ENCODE measurements around the gene SCARB2. TPM values are rescaled to one million over a fixed set of nuclear protein-coding genes. Genes with fewer than 3 reads are reported as not detected.

The SCARB2 gene
- total RNA-seq (100 to 1,000 TPM; 119 to 160 (median 141) TPM), polyA plus RNA-seq (10 to 100 TPM; 29.4 to 73.1 (median 38.6) TPM)

GRCh38 chr4:76213415-76214176 is at the start of gene SCARB2:
Gene SCARB2, minus strand, starts transcription at chr4:76213824. Its CDS starts 281 bp downstream, at chr4:76213543.
- H3K4me1 ChIP-seq = peaks cover 0 to 57% (median 51%) of the 10 kb centered on the region in 4 donors

GRCh38 chr4:76260571-76260970 is 46.9 kb upstream of the SCARB2 start:
- no peak for DNase-seq
- 57 to 72% methylated on average over 1 of the region's 1 CpG for WGBS, 2 donors
- H3K9me3 ChIP-seq = no peaks in the 10 kb centered on the region
- TF ChIP-seq POLR2A (IDR thresholded peaks at IDR 0.05) (no peak), CTCF (IDR thresholded peaks at IDR 0.05) (no peak), POLR2AphosphoS5 (IDR thresholded peaks at IDR 0.05) (no peak), EP300 (IDR thresholded peaks at IDR 0.05) (no peak)
- no peaks in the 10 kb centered on the region for H3K27me3 ChIP-seq
- H3K36me3 ChIP-seq = peaks cover 0 to 17% (median 0%) of the 10 kb centered on the region in 4 donors
- H3K4me1 ChIP-seq = no peaks in the 10 kb centered on the region
- no peak overlapping the region for H3K4me3 ChIP-seq
- intact Hi-C loops (cut with DNase I) = no loop called here
- no peak overlapping the region for H3K27ac ChIP-seq

More at GRCh38 chr4:76213415-76214176, at the start of gene SCARB2:
- H3K27ac ChIP-seq = peak within 1 kb of the TSS; percentile 93 to 99 (median 96)
- intact Hi-C loops (cut with DNase I) = loop anchor here (1.0 to 10.0 kb wide), 6 partner anchors 15 to 861 kb away; partner anchors contain the start of genes CCNI, FAM47E and STBD1
- no peak for TF ChIP-seq CTCF (IDR thresholded peaks at IDR 0.05)
- no peak for TF ChIP-seq EP300 (IDR thresholded peaks at IDR 0.05)
- TF ChIP-seq POLR2AphosphoS5 (IDR thresholded peaks at IDR 0.05) = peak; percentile 85 to 91 (median 90)
- TF ChIP-seq POLR2A (IDR thresholded peaks at IDR 0.05) = peak; percentile 24 to 58
- H3K27me3 ChIP-seq = no peaks in the 10 kb centered on the region
- peak within 1 kb of the TSS; percentile 61 to 79 (median 73) for H3K4me3 ChIP-seq
- peak; percentile 95 for DNase-seq
- H3K9me3 ChIP-seq = no peaks in the 10 kb centered on the region
- 0% methylated on average over 94 of the region's 94 CpGs for WGBS, 2 donors
- no peaks in the 10 kb centered on the region for H3K36me3 ChIP-seq

GRCh38 chr4:76257824-76258223 is 44.2 kb upstream of the SCARB2 start:
- no peaks in the 10 kb centered on the region for H3K9me3 ChIP-seq
- H3K27me3 ChIP-seq = no peaks in the 10 kb centered on the region
- no peaks in the 10 kb centered on the region for H3K4me1 ChIP-seq
- H3K4me3 ChIP-seq = no peak overlapping the region
- TF ChIP-seq POLR2A (IDR thresholded peaks at IDR 0.05) = no peak
- TF ChIP-seq POLR2AphosphoS5 (IDR thresholded peaks at IDR 0.05) = no peak
- TF ChIP-seq CTCF (IDR thresholded peaks at IDR 0.05) = no peak
- no peak for TF ChIP-seq EP300 (IDR thresholded peaks at IDR 0.05)
- no peak overlapping the region for H3K27ac ChIP-seq
- no peak for DNase-seq
- no peaks in the 10 kb centered on the region for H3K36me3 ChIP-seq
- 89 to 96% methylated on average over 3 of the region's 3 CpGs for WGBS, 2 donors
- intact Hi-C loops (cut with DNase I) = no loop called here

GRCh38 chr4:76256968-76257367 is 43.3 kb upstream of the SCARB2 start:
- 78 to 85% methylated on average over 1 of the region's 1 CpG for WGBS, 2 donors
- no peak overlapping the region for H3K27ac ChIP-seq
- H3K36me3 ChIP-seq = no peaks in the 10 kb centered on the region
- no peak overlapping the region for H3K4me3 ChIP-seq
- H3K9me3 ChIP-seq = no peaks in the 10 kb centered on the region
- peaks cover 0 to 4% (median 2%) of the 10 kb centered on the region in 4 donors for H3K4me1 ChIP-seq
- DNase-seq = no peak
- H3K27me3 ChIP-seq = no peaks in the 10 kb centered on the region
- TF ChIP-seq POLR2AphosphoS5 (IDR thresholded peaks at IDR 0.05) (no peak), EP300 (IDR thresholded peaks at IDR 0.05) (no peak), CTCF (IDR thresholded peaks at IDR 0.05) (no peak), POLR2A (IDR thresholded peaks at IDR 0.05) (no peak)
- intact Hi-C loops (cut with DNase I) = no loop called here

All from sigmoid colon (tissue), 7 donors.